Peyer's patch (tissue), 4 donors: ENCODE data around the gene EIF4EBP3. TPM values are rescaled to one million over a fixed set of nuclear protein-coding genes. Genes with fewer than 3 reads are reported as not detected.

Experiments
- DNase-seq, 3 donors: peaks; one replicate each; pipeline ENCODE4 v3.0.0-alpha.2; 2017 to 2019
- H3K27ac ChIP-seq, 4 donors: fragments of 200-600 bp; sonication (generic); one replicate each; pipeline ENCODE4 v1.5.1; 2016 to 2019
- H3K27me3 ChIP-seq, 2 donors: fragments of 200-600 bp; sonication (generic); one replicate each; pipeline ENCODE4 v1.5.1; 2019
- H3K36me3 ChIP-seq, 3 donors: fragments of 200-600 bp; sonication (generic); one replicate each; pipeline ENCODE4 v1.5.1; 2016 to 2019
- H3K4me1 ChIP-seq, 4 donors: fragments of 200-600 bp; sonication (generic); one replicate each; pipeline ENCODE4 v1.5.1; 2016 to 2019
- H3K4me3 ChIP-seq, 4 donors: fragments of 200-600 bp; sonication (generic); 1 replicate in 3 of 4; 2 replicates in 1 of 4; pipeline ENCODE4 v1.5.1; 2016 to 2019; ENCODE audit warnings: mild to moderate bottlenecking in 1 of 4
- H3K9me3 ChIP-seq, 4 donors: fragments of 200-600 bp; sonication (generic); one replicate each; pipeline ENCODE4 v1.5.1; 2016 to 2019; ENCODE audit warnings: mild to moderate bottlenecking in 1 of 4
- CTCF ChIP-seq, 6 experiments: fragments of 450-650 bp in 4 of 6; fragments of 200-600 bp in 2 of 6; sonication (generic) in 1 of 6; IDR thresholded peaks; one replicate each; pipeline ENCODE4 v1.5.1; 2017 to 2019; ENCODE audit warnings: antibody characterized with exemption in 6 of 6, mild to moderate bottlenecking in 3 of 6, moderate library complexity in 1 of 6
- POLR2A ChIP-seq, 2 donors: fragments of 450-650 bp; IDR thresholded peaks; one replicate each; pipeline ENCODE4 v1.5.1; 2017; ENCODE audit warnings: antibody characterized with exemption in 2 of 2, mild to moderate bottlenecking in 2 of 2, moderate library complexity in 2 of 2
- total RNA-seq, 4 donors: library from RNA; depleted of rRNA; stranded (reverse); fragments of >200 nt; gene quantifications; one replicate each; pipeline ENCODE4 v1.1.0, GENCODE V29; 2016

EIF4EBP3 gene
- total RNA-seq, 4 donors from 2014 or later: 32.4 to 46.1 (median 32.9) TPM; not detected in 1

DNA sequence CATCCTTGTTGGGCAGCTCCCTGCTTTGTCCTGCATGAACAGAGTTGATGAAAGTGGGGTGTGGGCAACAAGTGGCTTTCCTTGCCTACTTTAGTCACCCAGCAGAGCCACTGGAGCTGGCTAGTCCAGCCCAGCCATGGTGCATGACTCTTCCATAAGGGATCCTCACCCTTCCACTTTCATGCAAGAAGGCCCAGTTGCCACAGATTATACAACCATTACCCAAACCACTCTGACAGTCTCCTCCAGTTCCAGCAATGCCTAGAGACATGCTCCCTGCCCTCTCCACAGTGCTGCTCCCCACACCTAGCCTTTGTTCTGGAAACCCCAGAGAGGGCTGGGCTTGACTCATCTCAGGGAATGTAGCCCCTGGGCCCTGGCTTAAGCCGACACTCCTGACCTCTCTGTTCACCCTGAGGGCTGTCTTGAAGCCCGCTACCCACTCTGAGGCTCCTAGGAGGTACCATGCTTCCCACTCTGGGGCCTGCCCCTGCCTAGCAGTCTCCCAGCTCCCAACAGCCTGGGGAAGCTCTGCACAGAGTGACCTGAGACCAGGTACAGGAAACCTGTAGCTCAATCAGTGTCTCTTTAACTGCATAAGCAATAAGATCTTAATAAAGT lies 21.1 kb downstream of the EIF4EBP3 start:
- Histone ChIP-seq H3K27ac (peak overlapping the region; percentile 49 to 72 (median 66)), H3K27me3 (no peaks in the 10 kb centered on the region), H3K4me3 (no peak overlapping the region), H3K36me3 (peaks cover 0 to 20% (median 0%) of the 10 kb centered on the region in 3 donors), H3K9me3 (no peaks in the 10 kb centered on the region), H3K4me1 (peaks cover 0 to 43% (median 10%) of the 10 kb centered on the region in 4 donors)
- TF ChIP-seq POLR2A (IDR thresholded peaks at IDR 0.05) (no peak), CTCF (IDR thresholded peaks at IDR 0.05) (no peak)
- DNase-seq: peak in 1 of 3 donors; percentile 39

DNA sequence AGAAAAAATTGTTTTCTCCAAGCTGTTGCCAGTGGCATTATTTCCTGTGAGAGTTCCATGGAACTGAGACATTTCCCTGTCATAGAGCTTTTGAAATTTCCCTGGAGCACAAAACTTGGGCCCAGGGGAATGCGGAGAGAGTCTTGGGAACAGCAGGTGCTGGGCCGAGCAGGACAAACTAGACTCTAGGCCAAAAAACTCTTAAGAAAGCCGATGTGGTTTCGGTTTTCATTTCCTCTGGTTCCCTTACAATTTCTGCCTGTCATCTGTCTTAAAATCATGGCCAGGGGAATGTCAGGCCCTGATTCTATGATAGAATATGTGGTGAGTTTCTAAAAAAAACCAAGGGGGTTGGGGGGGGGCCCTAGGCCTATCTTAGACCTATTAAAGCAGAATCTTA lies 21.7 kb downstream of the EIF4EBP3 start:
- DNase-seq: peak in 1 of 3 donors; percentile 47
- TF ChIP-seq CTCF (IDR thresholded peaks at IDR 0.05) (no peak), POLR2A (IDR thresholded peaks at IDR 0.05) (no peak)
- Histone ChIP-seq H3K27ac (peak overlapping the region; percentile 49 to 72 (median 66)), H3K4me3 (no peak overlapping the region), H3K27me3 (no peaks in the 10 kb centered on the region), H3K4me1 (peaks cover 0 to 41% (median 8%) of the 10 kb centered on the region in 4 donors), H3K36me3 (peaks cover 0 to 20% (median 0%) of the 10 kb centered on the region in 3 donors), H3K9me3 (no peaks in the 10 kb centered on the region)

DNA sequence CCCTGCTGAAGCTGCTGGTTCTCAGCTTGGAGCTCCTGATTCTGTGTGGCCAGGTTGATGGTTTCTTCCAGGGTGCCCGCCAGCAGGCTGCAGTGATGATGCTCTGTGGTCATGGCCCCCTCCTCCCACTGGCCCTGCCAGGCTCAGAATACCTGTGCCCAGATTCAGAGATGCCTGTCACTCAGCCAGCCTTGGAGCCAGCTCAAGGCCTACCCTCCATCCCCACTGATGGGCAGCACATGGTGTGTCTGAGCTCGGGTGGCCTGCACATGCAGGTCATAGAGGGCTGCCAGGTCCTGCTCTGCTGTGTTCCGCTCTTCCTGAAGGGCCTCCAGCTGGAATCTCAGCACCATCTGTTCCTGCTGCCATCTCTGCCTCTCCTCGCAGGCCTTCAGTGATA lies 22.6 kb downstream of the EIF4EBP3 start:
- Histone ChIP-seq H3K4me3 (no peak overlapping the region), H3K4me1 (peaks cover 0 to 41% (median 8%) of the 10 kb centered on the region in 4 donors), H3K36me3 (peaks cover 0 to 20% (median 0%) of the 10 kb centered on the region in 3 donors), H3K27me3 (no peaks in the 10 kb centered on the region), H3K27ac (peak overlapping the region; percentile 49 to 72 (median 66)), H3K9me3 (no peaks in the 10 kb centered on the region)
- peak in 2 of 3 donors; percentile 11 to 40 for DNase-seq
- no peak for TF ChIP-seq CTCF (IDR thresholded peaks at IDR 0.05)
- TF ChIP-seq POLR2A (IDR thresholded peaks at IDR 0.05): no peak

- peak overlapping the region; percentile 49 to 72 (median 66) for H3K27ac ChIP-seq
- no peak for DNase-seq
- H3K9me3 ChIP-seq: no peaks in the 10 kb centered on the region
- no peak overlapping the region for H3K4me3 ChIP-seq
- peaks cover 0 to 20% (median 0%) of the 10 kb centered on the region in 3 donors for H3K36me3 ChIP-seq
- TF ChIP-seq CTCF (IDR thresholded peaks at IDR 0.05): no peak
- TF ChIP-seq POLR2A (IDR thresholded peaks at IDR 0.05): no peak
- H3K4me1 ChIP-seq: peaks cover 0 to 37% (median 6%) of the 10 kb centered on the region in 4 donors
- H3K27me3 ChIP-seq: no peaks in the 10 kb centered on the region
These were observed 23.0 kb downstream of the EIF4EBP3 start for GRCh38 chr5:140570488-140570887.

DNA sequence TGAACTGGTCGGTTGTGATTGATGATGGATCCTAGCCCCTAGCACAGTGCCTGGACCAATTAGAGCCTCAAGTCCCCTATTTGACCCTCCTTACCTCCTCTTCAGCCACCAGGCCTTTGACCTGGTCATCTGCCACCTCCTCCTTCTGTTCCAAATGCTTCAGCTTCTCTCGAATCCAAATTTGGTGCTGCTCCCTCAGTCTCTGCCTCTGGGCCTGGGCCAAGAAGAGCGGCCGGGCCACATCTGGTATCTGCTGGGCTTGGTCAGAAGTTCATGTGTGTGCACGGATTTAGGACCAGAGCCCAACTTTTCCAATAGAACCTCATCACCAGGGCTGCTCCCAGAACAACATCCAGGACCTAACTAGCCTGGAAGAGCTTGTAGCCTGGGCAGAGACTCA lies 23.6 kb downstream of the EIF4EBP3 start:
- peaks cover 0 to 30% (median 4%) of the 10 kb centered on the region in 4 donors for H3K4me1 ChIP-seq
- no peaks in the 10 kb centered on the region for H3K9me3 ChIP-seq
- peak in 1 of 3 donors; percentile 47 for DNase-seq
- H3K4me3 ChIP-seq: no peak overlapping the region
- H3K36me3 ChIP-seq: peaks cover 0 to 20% (median 0%) of the 10 kb centered on the region in 3 donors
- no peaks in the 10 kb centered on the region for H3K27me3 ChIP-seq
- peak overlapping the region; percentile 20 to 72 (median 28) for H3K27ac ChIP-seq
- TF ChIP-seq CTCF (IDR thresholded peaks at IDR 0.05) (no peak), POLR2A (IDR thresholded peaks at IDR 0.05) (no peak)
